HCT116 (cell line): Measurements from ENCODE around the gene SELENON. TPM values are rescaled to one million over a fixed set of nuclear protein-coding genes. Genes with fewer than 3 reads are reported as not detected.

Experiments used
- ATAC-seq: fragments of 200-7000 bp; cut with Tn5 transposase; 2 replicates; pipeline ENCODE4 v1.9.1; 2020; ENCODE audit warnings: mild to moderate bottlenecking, moderate library complexity
- BruUV-seq: library from RNA; stranded (reverse); fragments of 400-500 nt; replicated peaks from 2 replicates; lab custom pipeline; 2021; lab: Mats Ljungman, UMichigan
- CTCF ChIA-PET: fragments of 300-600 bp; sonication (Branson Sonifier 250); formaldehyde crosslinking; loops from one replicate; lab custom pipeline; 2021; ENCODE audit warnings: antibody characterized with exemption; lab: Charles Lee
- POLR2A ChIA-PET: fragments of 300-600, 350-600 bp; sonication (Branson Sonifier 250); formaldehyde crosslinking; loops from one replicate; lab custom pipeline; 2021; ENCODE audit warnings: antibody characterized with exemption; lab: Charles Lee
- RAD21 ChIA-PET, 2 experiments: fragments of 300-600 bp; sonication (Branson Sonifier 250); formaldehyde crosslinking; loops; one replicate each; lab custom pipeline; 2023; ENCODE audit warnings: low total read pairs in 2 of 2; ENCODE audit not compliant: uncharacterized antibody in 2 of 2, unreplicated experiment in 2 of 2, low non-redundant PET in 1 of 2; lab: Charles Lee
- DNase-seq: peaks from one replicate; pipeline ENCODE4 v3.0.0-alpha.2; 2010; ENCODE audit warnings: low read depth, low spot score
- H2AFZ ChIP-seq: fragments of 200-600 bp; shearing (Covaris generic), sonication (generic); 2 replicates; pipeline ENCODE4 v1.6.1; 2017; ENCODE audit warnings: low read depth, mixed run types, mixed read lengths, antibody characterized with exemption, low read length; ENCODE audit not compliant: poor library complexity, severe bottlenecking
- H3K27ac ChIP-seq: 2 replicates; pipeline ENCODE4 v1.5.1; 2012; ENCODE audit warnings: low read depth, low read length
- H3K27me3 ChIP-seq: fragments of 200-600 bp; sonication (generic); 2 replicates; pipeline ENCODE4 v1.6.1; 2016; ENCODE audit warnings: mixed run types, low read length, mixed read lengths; ENCODE audit not compliant: insufficient read depth
- H3K36me3 ChIP-seq, 2 experiments: fragments of 200-500 bp in 1 of 2; fragments of 200-600 bp in 1 of 2; sonication (Bioruptor generic) in 1 of 2; sonication (generic) in 1 of 2; 2 replicates each; pipeline versions ENCODE4 v1.5.1 to v1.6.1; 2014 to 2016; ENCODE audit warnings: low read length in 2 of 2, inconsistent platforms in 1 of 2, mixed read lengths in 1 of 2, mixed run types in 1 of 2; ENCODE audit not compliant: insufficient read depth in 2 of 2, control insufficient read depth in 1 of 2
- H3K4me1 ChIP-seq, 2 experiments: fragments of 200-600 bp in 1 of 2; sonication (generic) in 1 of 2; 2 replicates each; pipeline versions ENCODE4 v1.5.1 to v1.6.1; 2012 to 2017; ENCODE audit warnings: low read length in 2 of 2, inconsistent platforms in 1 of 2, mild to moderate bottlenecking in 1 of 2, mixed read lengths in 1 of 2, mixed run types in 1 of 2, moderate library complexity in 1 of 2; ENCODE audit not compliant: insufficient read depth in 2 of 2, control insufficient read depth in 1 of 2
- H3K4me2 ChIP-seq: fragments of 200-600 bp; sonication (generic); 2 replicates; pipeline ENCODE4 v1.6.1; 2017; ENCODE audit warnings: mixed run types, low read length, mixed read lengths
- H3K4me3 ChIP-seq, 2 experiments: fragments of 200-600 bp in 1 of 2; sonication (generic) in 1 of 2; replicated peaks in 1 of 2; 2 replicates each; pipeline ENCODE4 v1.5.1; 2011 to 2016; ENCODE audit warnings: low read length in 2 of 2, control low read depth in 1 of 2, low read depth in 1 of 2, mild to moderate bottlenecking in 1 of 2, mixed read lengths in 1 of 2, mixed run types in 1 of 2
- H3K79me2 ChIP-seq: fragments of 200-600 bp; sonication (generic); 2 replicates; pipeline ENCODE4 v1.6.1; 2017; ENCODE audit warnings: mild to moderate bottlenecking, mixed run types, low read length, moderate library complexity, mixed read lengths; ENCODE audit not compliant: insufficient read depth
- H3K9ac ChIP-seq: fragments of 200-600 bp; sonication (generic); 2 replicates; pipeline ENCODE4 v1.6.1; 2016; ENCODE audit warnings: low read length, mixed read lengths
- H3K9me2 ChIP-seq: fragments of 200-600 bp; sonication (generic), shearing (Covaris generic); 2 replicates; pipeline ENCODE4 v1.6.1; 2017; ENCODE audit warnings: mixed run types, mild to moderate bottlenecking, moderate library complexity; ENCODE audit not compliant: insufficient read depth
- H3K9me3 ChIP-seq, 2 experiments: fragments of 200-500 bp in 1 of 2; fragments of 200-600 bp in 1 of 2; sonication (Bioruptor generic) in 1 of 2; sonication (generic) in 1 of 2; 2 replicates each; pipeline ENCODE4 v1.6.1; 2014 to 2017; ENCODE audit warnings: low read length in 2 of 2, mixed read lengths in 2 of 2, inconsistent platforms in 1 of 2, low read depth in 1 of 2, mild to moderate bottlenecking in 1 of 2, mixed run types in 1 of 2, moderate library complexity in 1 of 2; ENCODE audit not compliant: control insufficient read depth in 1 of 2, insufficient read depth in 1 of 2
- H4K20me1 ChIP-seq: fragments of 200-600 bp; sonication (generic), shearing (Covaris generic); 2 replicates; pipeline ENCODE4 v1.6.1; 2017; ENCODE audit warnings: mixed run types, mild to moderate bottlenecking, moderate library complexity; ENCODE audit not compliant: insufficient read depth
- ATF3 ChIP-seq: IDR thresholded peaks from 2 replicates; pipeline ENCODE4 v1.6.1; 2012
- CBX3 ChIP-seq: IDR thresholded peaks from 2 replicates; pipeline ENCODE4 v1.6.1; 2012; ENCODE audit warnings: low read depth
- CEBPB ChIP-seq: IDR thresholded peaks from 2 replicates; pipeline ENCODE4 v1.6.1; 2012; ENCODE audit warnings: low read depth
- ELF1 ChIP-seq: IDR thresholded peaks from 2 replicates; pipeline ENCODE4 v1.6.1; 2012; ENCODE audit warnings: low read depth, borderline replicate concordance
- EZH2 ChIP-seq: fragments of 200-600 bp; sonication (generic); IDR thresholded peaks from 2 replicates; pipeline ENCODE4 v1.6.1; 2017; ENCODE audit warnings: antibody characterized with exemption, mixed run types
- FOSL1 ChIP-seq: IDR thresholded peaks from 2 replicates; pipeline ENCODE4 v1.6.1; 2012; ENCODE audit warnings: low read depth
- JUND ChIP-seq: IDR thresholded peaks from 2 replicates; pipeline ENCODE4 v1.6.1; 2012
- MAX ChIP-seq: IDR thresholded peaks from 2 replicates; pipeline ENCODE4 v1.6.1; 2012
- POLR2A ChIP-seq: IDR thresholded peaks from 2 replicates; pipeline ENCODE4 v1.7.0; 2011; ENCODE audit warnings: borderline replicate concordance; ENCODE audit not compliant: insufficient read depth, insufficient read length; ENCODE audit errors: extremely low read depth
- RAD21 ChIP-seq: IDR thresholded peaks from 2 replicates; pipeline ENCODE4 v1.6.1; 2012; ENCODE audit warnings: low read depth, mild to moderate bottlenecking
- SIN3A ChIP-seq: IDR thresholded peaks from 2 replicates; pipeline ENCODE4 v1.6.1; 2012; ENCODE audit warnings: low read depth
- SRF ChIP-seq: IDR thresholded peaks from 2 replicates; pipeline ENCODE4 v1.6.1; 2012; ENCODE audit warnings: low read depth
- YY1 ChIP-seq: IDR thresholded peaks from 2 replicates; pipeline ENCODE4 v1.6.1; 2011; ENCODE audit warnings: low read length, low read depth, moderate library complexity, mild to moderate bottlenecking; ENCODE audit not compliant: insufficient replicate concordance; ENCODE audit errors: extremely low read depth
- ZBTB33 ChIP-seq: IDR thresholded peaks from 2 replicates; pipeline ENCODE4 v1.6.1; 2011; ENCODE audit warnings: mild to moderate bottlenecking, low read length, moderate library complexity; ENCODE audit not compliant: insufficient replicate concordance; ENCODE audit errors: extremely low read depth
- ZFX ChIP-seq: fragments of 450-650 bp; IDR thresholded peaks from 2 replicates; pipeline ENCODE4 v1.6.1; 2017
- ZNF274 ChIP-seq: fragments of 200-500 bp; sonication (Bioruptor generic); IDR thresholded peaks from 2 replicates; pipeline ENCODE4 v1.6.1; 2014; ENCODE audit warnings: mild to moderate bottlenecking, low read depth, low read length, inconsistent platforms
- intact Hi-C: fragments of 100-400 bp; cut with micrococcal nuclease; formaldehyde crosslinking; loops from 2 replicates; pipeline ENCODE4 v1.10.0; 2022
- total RNA-seq: library from RNA; stranded (reverse); gene quantifications from one replicate; pipeline ENCODE4 v1.2.1, GENCODE V29; 2021; ENCODE audit not compliant: unreplicated experiment

SELENON gene
- total RNA-seq, 1 experiment from 2014 or later, result 85.1 TPM

GRCh38 chr1:25821630-25822091, 21.7 kb downstream of the SELENON start:
- Histone ChIP-seq H3K9ac (no peak overlapping the region), H3K27me3 (no peaks in the 10 kb centered on the region), H3K4me1 (peaks cover 18 to 33% of the 10 kb centered on the region in 2 experiments; a peak in 3 of 4 replicates), H2AFZ (no peak overlapping the region), H3K79me2 (peaks cover 33% of the 10 kb centered on the region; the same call in 1 of the 2 replicates), H3K36me3 (peaks cover 0 to 3% of the 10 kb centered on the region in 2 experiments; a peak in 1 of 4 replicates), H3K27ac (no peak overlapping the region), H3K4me2 (peak overlapping the region; percentile 91), H3K4me3 (no peak overlapping the region; a peak in 1 of 4 replicates), H3K9me3 (no peaks in the 10 kb centered on the region), H3K9me2 (no peaks in the 10 kb centered on the region), H4K20me1 (no peaks in the 10 kb centered on the region)
- ChIA-PET CTCF (no interaction called here), RAD21 (no interaction called here), POLR2A (no interaction called here)
- ATAC-seq (no peak), DNase-seq (no peak)
- no TSS peak for BruUV-seq
- no peak for TF ChIP-seq POLR2A
- TF ChIP-seq SIN3A, result no peak
- no peak for TF ChIP-seq RAD21
- TF ChIP-seq ZBTB33, result no peak
- TF ChIP-seq EZH2, result no peak
- no peak for TF ChIP-seq ELF1
- no peak for TF ChIP-seq MAX
- TF ChIP-seq JUND, result no peak
- no peak for TF ChIP-seq FOSL1
- TF ChIP-seq ZFX, result no peak
- TF ChIP-seq YY1, result no peak
- TF ChIP-seq ATF3, result no peak
- TF ChIP-seq CEBPB, result no peak
- no peak for TF ChIP-seq SRF
- no peak for TF ChIP-seq CBX3
- TF ChIP-seq ZNF274, result no peak
- intact Hi-C loops, result no loop called here
